Right renal cortex interstitium (tissue), 3 donors: ENCODE results near the gene SAA1. TPM values are rescaled to one million over a fixed set of nuclear protein-coding genes. Genes with fewer than 3 reads are reported as not detected.

Experiments used
- DNase-seq, 3 donors: peaks; one replicate each; pipeline ENCODE4 v3.0.0-alpha.2; 2013; ENCODE audit warnings: low read depth in 3 of 3, low spot score in 2 of 3
- polyA plus RNA-seq, 3 donors: library from polyadenylated mRNA; unstranded; fragments of 120-200 nt; gene quantifications; one replicate each; pipeline ENCODE4 v1.2.1, GENCODE V29; 2013; ENCODE audit not compliant: insufficient read length in 3 of 3

SAA1 gene
- polyA plus RNA-seq, 3 donors: not detected

DNA sequence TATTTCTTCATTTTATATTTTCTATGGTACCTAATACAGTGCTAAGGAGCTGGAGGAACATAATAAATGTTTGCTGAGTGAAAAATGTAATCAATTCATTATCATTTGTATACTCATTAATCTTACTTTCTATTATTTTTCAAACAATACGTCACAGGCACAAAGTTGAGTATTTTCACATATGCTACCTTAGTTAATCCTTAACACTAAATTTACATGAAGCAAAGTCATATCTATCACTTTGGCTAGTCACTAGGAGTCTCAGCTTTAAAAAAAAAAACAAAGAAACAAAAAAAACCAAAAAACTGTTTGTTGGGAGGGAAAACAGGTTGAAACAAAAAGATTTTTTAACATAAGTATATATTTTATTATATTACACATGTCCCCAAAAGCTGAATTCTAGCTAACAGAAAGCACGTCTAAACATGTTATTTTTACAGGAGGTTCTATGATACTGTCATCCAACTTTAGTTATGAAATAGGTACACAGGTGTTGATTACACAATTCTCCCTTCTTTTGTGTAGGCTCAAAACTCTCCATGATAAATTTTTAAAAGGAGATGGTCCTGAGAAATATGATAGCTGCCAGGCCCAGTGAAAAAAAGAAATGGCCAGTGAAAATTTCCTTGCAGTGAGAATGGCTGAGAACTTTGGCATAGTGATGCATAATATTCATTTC lies 41.5 kb downstream of the SAA1 start:
- DNase-seq: no peak

DNA sequence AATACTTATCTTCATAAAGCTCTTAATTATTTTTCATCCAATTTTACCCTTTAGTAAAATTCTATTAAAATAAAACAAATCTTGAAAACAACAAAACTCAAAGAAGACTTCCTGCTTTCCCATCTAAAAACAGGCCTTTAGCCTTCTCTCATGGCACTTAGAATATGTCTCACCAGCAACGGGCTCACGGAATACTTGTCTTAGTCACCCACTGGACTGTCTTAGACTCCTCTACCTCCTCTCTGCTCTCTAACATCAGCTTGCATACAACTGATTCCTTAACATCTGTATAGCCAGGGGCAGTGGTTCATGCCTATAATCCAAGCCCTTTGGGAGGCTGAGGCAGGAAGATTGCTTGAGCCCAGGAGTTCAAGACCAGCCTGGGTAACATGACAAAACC lies 42.2 kb downstream of the SAA1 start:
- DNase-seq: no peak

DNA sequence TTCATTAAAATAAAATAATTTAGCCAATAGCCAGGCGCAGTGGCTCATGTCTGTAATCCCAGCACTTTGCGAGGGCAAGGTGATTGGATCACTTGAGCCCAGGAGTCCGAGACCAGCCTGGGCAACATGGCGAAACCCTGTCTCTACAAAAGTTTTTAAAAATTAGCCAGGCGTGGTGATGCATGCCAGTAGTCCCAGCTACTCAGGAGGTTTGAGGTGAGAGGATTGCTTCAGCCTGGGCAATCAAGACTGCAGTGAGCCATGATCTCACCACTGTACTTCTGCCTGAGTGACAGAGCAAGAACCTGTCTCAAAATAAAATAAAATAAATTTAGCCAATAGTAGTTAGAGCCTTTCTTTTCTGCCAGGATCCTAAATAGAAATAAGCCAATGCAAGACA lies 43.6 kb downstream of the SAA1 start:
- DNase-seq: no peak

DNA sequence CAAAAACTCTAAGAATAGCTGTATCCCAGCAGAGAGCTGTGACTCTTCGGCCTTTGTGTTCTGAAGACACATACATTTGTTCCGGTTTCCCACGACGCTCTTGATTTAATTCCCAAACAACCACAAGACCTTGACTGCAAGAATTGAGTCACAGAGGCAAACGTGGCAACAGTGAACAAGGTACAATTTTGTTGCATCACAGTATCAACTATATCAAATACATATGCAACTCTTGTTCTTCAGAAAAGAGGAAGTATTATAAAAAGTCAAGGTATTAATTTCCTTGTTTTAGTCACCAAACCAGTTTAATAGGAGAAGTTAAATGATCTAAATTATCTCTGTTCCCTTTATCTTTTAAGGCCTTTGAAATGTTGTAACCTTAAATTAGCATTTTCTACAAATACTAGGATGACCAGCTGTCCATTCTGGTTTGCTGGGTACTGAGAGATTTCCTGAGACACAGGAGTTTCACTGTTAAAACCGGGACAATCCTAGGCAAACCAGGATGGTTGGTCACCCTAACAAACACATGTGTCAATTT lies 44.8 kb downstream of the SAA1 start:
- DNase-seq: no peak

DNA sequence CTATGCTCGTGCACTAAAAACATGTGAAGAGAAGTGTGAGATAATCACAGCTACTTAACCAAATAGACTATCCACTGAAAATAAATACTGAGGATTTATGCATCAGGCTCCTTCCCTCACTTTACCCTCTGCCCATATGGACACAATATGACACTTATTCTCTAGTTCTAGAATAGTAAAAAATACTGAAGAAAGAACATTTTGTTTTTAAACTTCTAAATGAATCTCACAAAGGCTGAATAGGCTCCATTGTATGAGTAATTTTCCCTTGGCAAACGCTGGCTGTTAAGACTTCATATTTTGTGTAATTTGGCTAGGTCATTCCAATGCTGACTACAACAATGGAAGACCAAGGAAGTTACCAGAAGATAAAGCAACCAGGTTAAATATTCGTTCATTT lies 45.9 kb downstream of the SAA1 start:
- no peak for DNase-seq

DNA sequence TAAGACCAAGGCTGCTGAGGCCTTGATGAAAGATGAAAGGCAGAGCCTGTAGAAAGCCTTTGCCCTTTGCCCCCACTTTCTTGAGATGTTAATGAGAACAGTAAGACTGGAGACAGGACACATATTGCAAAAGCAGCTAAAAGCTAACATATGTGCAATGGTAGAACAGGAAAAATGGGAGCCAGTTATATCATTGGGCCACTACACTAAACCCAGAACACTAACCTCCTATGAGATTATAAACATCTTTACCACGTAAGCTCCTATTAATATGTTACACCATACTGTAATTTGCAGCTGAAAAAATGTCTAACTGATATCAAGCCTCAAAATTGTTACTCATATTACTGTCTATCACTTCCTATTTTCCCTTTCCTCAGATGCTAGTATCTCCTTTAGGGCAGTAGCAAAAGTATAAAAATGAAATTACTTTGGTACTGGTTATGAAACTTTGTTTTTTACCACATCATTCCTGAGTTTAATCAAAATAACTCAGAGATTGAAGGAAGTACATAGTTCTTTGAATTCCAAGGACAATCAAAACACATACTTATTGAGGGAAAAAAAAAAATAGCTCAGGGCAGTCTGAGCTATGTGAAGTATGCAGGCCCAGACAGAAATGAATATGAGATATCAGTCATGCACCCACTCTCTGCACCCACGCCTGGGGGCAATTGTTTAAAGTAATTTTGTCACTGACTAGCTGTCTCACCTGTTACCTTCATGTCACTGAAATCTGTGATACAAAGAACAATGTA lies 46.8 kb downstream of the SAA1 start:
- DNase-seq: no peak

DNA sequence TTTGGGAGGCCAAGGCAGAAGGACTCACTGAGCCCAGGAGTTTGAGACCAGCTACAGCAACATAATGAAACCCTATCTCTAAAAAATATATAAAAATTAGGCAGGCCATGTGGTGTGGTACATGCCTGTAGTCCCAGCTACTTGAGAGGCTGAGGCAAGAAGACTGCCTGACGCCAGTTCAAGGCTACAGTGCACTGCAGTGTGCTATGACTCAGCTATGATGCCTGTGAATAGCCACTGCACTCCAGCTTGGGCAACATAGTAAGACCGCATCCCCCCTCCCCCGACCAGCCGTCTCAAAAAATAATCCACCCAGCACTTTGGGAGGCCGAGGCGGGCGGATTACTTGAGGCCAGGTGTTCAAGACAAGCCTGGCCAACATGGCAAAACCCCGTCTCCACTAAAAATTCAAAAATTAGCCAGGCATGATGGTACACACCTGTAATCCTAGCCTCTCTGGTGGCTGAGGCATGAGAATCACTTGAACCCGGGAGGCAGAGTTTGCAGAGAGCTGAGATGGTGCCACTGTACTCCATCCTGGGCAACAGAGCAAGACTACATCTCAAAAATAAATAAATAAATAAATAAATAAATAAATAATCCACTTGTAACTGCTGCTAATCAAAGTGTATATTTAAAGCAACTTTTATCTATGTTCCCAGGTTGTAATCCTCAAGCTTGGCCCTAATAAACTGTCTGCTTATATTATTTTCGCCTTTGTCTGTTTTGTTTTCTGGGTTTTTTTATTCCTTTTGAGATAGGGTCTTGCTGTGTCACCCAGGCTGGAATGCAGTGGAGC lies 48.1 kb downstream of the SAA1 start:
- no peak for DNase-seq

DNA sequence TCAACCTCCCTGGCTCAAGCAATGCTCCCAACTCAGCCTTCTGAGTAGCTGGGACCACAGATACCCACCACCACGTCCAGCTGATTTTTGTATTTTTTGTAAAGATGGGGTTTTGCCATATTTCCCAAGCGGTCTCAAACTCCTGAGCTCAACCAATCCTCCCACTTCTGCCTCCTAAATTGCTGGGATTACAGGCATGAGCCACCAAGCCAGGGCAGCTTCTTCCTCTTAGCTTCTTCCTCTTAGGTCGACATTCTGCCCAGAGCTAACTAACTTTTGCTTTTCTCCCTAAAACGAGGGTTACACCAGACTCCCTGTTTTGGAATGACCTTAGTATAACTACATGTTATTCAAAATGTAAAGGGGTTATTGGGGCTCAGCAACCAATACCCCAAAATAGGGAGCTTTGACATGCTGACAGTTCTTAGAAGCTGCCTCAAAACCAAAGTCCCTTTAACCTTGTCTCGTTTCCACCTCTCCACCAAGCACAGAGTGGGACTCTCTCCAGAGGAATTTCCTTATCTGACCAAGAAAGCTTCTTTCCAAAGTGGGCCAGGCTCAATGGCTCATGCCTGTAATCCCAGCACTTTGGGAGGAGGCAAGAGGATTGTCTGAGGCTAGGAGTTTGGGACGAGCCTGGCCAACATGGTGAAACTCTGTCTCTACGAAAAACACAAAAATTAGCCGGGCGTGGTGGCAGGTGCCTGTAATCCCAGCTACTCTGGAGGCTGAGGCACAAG lies 48.9 kb downstream of the SAA1 start:
- no peak for DNase-seq

DNA sequence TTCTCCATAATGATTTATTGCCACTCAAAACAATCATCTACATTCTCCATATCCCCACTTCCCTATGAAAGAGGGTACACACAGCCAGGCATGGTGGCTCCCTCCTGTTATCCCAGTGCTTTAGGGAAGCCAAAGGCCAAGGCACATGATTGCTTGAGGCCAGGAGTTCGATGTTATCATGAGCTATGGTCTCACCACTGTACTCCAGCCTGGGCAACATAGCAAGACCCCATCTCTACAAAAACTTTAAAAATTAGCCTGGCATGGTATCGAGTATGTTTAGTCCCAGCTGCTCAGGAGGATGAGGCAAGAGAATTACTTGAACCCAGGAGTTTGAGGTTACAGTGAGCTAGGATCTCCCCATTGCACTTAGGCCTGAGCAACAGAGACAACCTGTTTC lies 49.8 kb downstream of the SAA1 start:
- no peak for DNase-seq

DNA sequence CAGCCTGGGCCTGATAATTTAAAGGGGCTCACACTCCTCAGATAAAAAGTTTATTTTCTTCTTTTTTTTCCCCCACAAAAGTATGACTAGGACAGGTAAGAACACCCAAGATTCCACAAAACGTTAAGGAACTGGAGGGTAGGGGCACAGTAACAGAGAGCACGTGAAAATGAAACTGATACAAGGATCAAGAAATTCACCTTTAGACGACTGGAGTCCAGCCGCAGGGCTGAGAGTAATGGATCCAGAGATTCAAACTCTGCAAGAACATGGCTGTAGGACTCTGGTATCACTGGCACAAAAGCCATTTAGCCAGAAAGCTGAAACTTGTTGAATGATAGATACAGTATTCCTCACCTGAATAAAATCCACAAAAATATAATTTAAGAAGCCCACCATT lies 51.5 kb downstream of the SAA1 start:
- DNase-seq: no peak

Other genes with a start within 250 kb of the SAA1 start
- gene TPH1, start 220.0 kb upstream of the SAA1 start, polyA plus RNA-seq: under 1 TPM; 0.39 to 0.48 (median 0.47) TPM
- 10 to 100 TPM; 25.0 to 27.8 (median 26.6) TPM for gene SAAL1, start 160.2 kb upstream of the SAA1 start, polyA plus RNA-seq
- gene MRGPRX3, start 133.7 kb upstream of the SAA1 start, polyA plus RNA-seq: not detected
- not detected for gene MRGPRX4, start 93.4 kb upstream of the SAA1 start, polyA plus RNA-seq
- gene SAA4, start 29.5 kb upstream of the SAA1 start, polyA plus RNA-seq: not detected
- gene SAA2, start 17.6 kb upstream of the SAA1 start, polyA plus RNA-seq: under 1 TPM in 1 of 3 donors, not detected in 2; 0.15 TPM
- gene HPS5, start 55.9 kb downstream of the SAA1 start, polyA plus RNA-seq: 10 to 100 TPM; 22.9 to 23.2 (median 23.1) TPM
- gene GTF2H1, start 56.3 kb downstream of the SAA1 start, polyA plus RNA-seq: 10 to 100 TPM; 55.2 to 57.7 (median 55.3) TPM
- 100 to 1,000 TPM; 273 to 313 (median 277) TPM for gene LDHA, start 128.3 kb downstream of the SAA1 start, polyA plus RNA-seq
- 1 to 10 TPM in 1 of 3 donors, under 1 TPM in 1, not detected in 1; 0.21 to 1.5 TPM for gene LDHC, start 146.1 kb downstream of the SAA1 start, polyA plus RNA-seq
- gene LDHAL6A, start 189.6 kb downstream of the SAA1 start, polyA plus RNA-seq: 1 to 10 TPM in 1 of 3 donors, under 1 TPM in 2; 0.44 to 1.2 (median 0.65) TPM